H9 (cell line): ENCODE data around the gene KRT15. TPM values are rescaled to one million over a fixed set of nuclear protein-coding genes. Genes with fewer than 3 reads are reported as not detected.

Experiments
- DNase-seq: peaks from one replicate; pipeline ENCODE4 v3.0.0-alpha.2; 2017
- H2AFZ ChIP-seq: one replicate; pipeline ENCODE4 v1.6.1; 2013; ENCODE audit warnings: mild to moderate bottlenecking, low read length, control low read depth, moderate library complexity
- H2AK5ac ChIP-seq: 2 replicates; pipeline ENCODE4 v1.6.1; 2013; ENCODE audit warnings: low read length, control low read depth, mixed read lengths; ENCODE audit not compliant: insufficient read length
- H2BK120ac ChIP-seq: one replicate; pipeline ENCODE4 v1.6.1; 2013; ENCODE audit warnings: low read depth, mild to moderate bottlenecking, low read length, control low read depth, inconsistent platforms; ENCODE audit not compliant: poor library complexity, severe bottlenecking
- H2BK12ac ChIP-seq: 2 replicates; pipeline ENCODE4 v1.6.1; 2013; ENCODE audit warnings: low read length, control low read depth, mixed read lengths, low read depth; ENCODE audit not compliant: insufficient read length
- H2BK15ac ChIP-seq: 2 replicates; pipeline ENCODE4 v1.6.1; 2013; ENCODE audit warnings: low read depth, low read length, control low read depth
- H2BK20ac ChIP-seq: one replicate; pipeline ENCODE4 v1.6.1; 2013; ENCODE audit warnings: low read depth, mild to moderate bottlenecking, low read length, control low read depth, inconsistent platforms; ENCODE audit not compliant: poor library complexity, severe bottlenecking
- H2BK5ac ChIP-seq: 2 replicates; pipeline ENCODE4 v1.6.1; 2013; ENCODE audit warnings: low read length, control low read depth, mixed read lengths; ENCODE audit not compliant: insufficient read length
- H3K14ac ChIP-seq: 2 replicates; pipeline ENCODE4 v1.6.1; 2013; ENCODE audit warnings: low read length, control low read depth; ENCODE audit not compliant: insufficient read depth
- H3K18ac ChIP-seq: 2 replicates; pipeline ENCODE4 v1.6.1; 2013; ENCODE audit warnings: low read depth, mild to moderate bottlenecking, mixed read lengths, low read length, control low read depth; ENCODE audit not compliant: insufficient read length
- H3K23ac ChIP-seq: 2 replicates; pipeline ENCODE4 v1.6.1; 2013; ENCODE audit warnings: low read length, control low read depth, mixed read lengths, low read depth; ENCODE audit not compliant: insufficient read length
- H3K23me2 ChIP-seq: 2 replicates; pipeline ENCODE4 v1.6.1; 2013; ENCODE audit warnings: low read depth, mild to moderate bottlenecking, mixed read lengths, low read length, control low read depth; ENCODE audit not compliant: insufficient read length, poor library complexity, severe bottlenecking
- H3K27ac ChIP-seq: 2 replicates; pipeline ENCODE4 v1.5.1; 2013; ENCODE audit warnings: low read length, control low read depth, mixed read lengths, low read depth; ENCODE audit not compliant: insufficient read length
- H3K27me3 ChIP-seq: 2 replicates; pipeline ENCODE4 v1.6.1; 2013; ENCODE audit warnings: low read length, control low read depth, inconsistent platforms; ENCODE audit not compliant: insufficient read depth
- H3K4ac ChIP-seq: 2 replicates; pipeline ENCODE4 v1.6.1; 2013; ENCODE audit warnings: low read depth, mild to moderate bottlenecking, control low read depth, inconsistent platforms, low read length, moderate library complexity
- H3K4me1 ChIP-seq: 2 replicates; pipeline ENCODE4 v1.6.1; 2013; ENCODE audit warnings: low read length, control low read depth, inconsistent platforms; ENCODE audit not compliant: insufficient read depth
- H3K4me2 ChIP-seq: 2 replicates; pipeline ENCODE4 v1.6.1; 2013; ENCODE audit warnings: low read length, control low read depth, mixed read lengths; ENCODE audit not compliant: insufficient read length, insufficient read depth
- H3K56ac ChIP-seq: 2 replicates; pipeline ENCODE4 v1.6.1; 2013; ENCODE audit warnings: low read depth, mild to moderate bottlenecking, mixed read lengths, low read length, control low read depth; ENCODE audit not compliant: insufficient read length
- H3K79me1 ChIP-seq: 2 replicates; pipeline ENCODE4 v1.6.1; 2013; ENCODE audit warnings: low read depth, mild to moderate bottlenecking, moderate library complexity, low read length, control low read depth, inconsistent platforms; ENCODE audit not compliant: insufficient read depth, poor library complexity, severe bottlenecking
- H3K79me2 ChIP-seq: 2 replicates; pipeline ENCODE4 v1.6.1; 2013; ENCODE audit warnings: low read length, control low read depth, inconsistent platforms; ENCODE audit not compliant: insufficient read depth
- H3K9ac ChIP-seq: 2 replicates; pipeline ENCODE4 v1.6.1; 2013; ENCODE audit warnings: low read length, control low read depth, mixed read lengths; ENCODE audit not compliant: insufficient read length; ENCODE audit errors: extremely low read depth
- H3K9me3 ChIP-seq: one replicate; pipeline ENCODE4 v1.6.1; 2013; ENCODE audit warnings: low read depth, low read length, inconsistent platforms; ENCODE audit not compliant: control insufficient read depth
- H3T11ph ChIP-seq: one replicate; pipeline ENCODE4 v1.6.1; 2013; ENCODE audit warnings: mild to moderate bottlenecking, low read length, control low read depth, inconsistent platforms
- H4K20me1 ChIP-seq: one replicate; pipeline ENCODE4 v1.6.1; 2013; ENCODE audit not compliant: control insufficient read depth, insufficient read length, insufficient read depth
- H4K5ac ChIP-seq: 2 replicates; pipeline ENCODE4 v1.6.1; 2013; ENCODE audit warnings: low read depth, mild to moderate bottlenecking, mixed read lengths, low read length, control low read depth; ENCODE audit not compliant: insufficient read length
- H4K8ac ChIP-seq: replicated peaks from 2 replicates; pipeline ENCODE4 v1.6.1; 2013; ENCODE audit warnings: low read length, control low read depth, mixed read lengths, low read depth; ENCODE audit not compliant: insufficient read length
- H4K91ac ChIP-seq: 2 replicates; pipeline ENCODE4 v1.6.1; 2013; ENCODE audit warnings: low read depth, mild to moderate bottlenecking, moderate library complexity, mixed read lengths, low read length, control low read depth; ENCODE audit not compliant: insufficient read length
- H3K27ac Mint-ChIP-seq, 3 experiments: 2 replicates in 2 of 3; 3 replicates in 1 of 3; pipeline ENCODE4 v1.8.0; 2020 to 2021; ENCODE audit warnings: mixed read lengths in 3 of 3, mild to moderate bottlenecking in 1 of 3, moderate library complexity in 1 of 3
- H3K27me3 Mint-ChIP-seq: 2 replicates; pipeline ENCODE4 v1.8.0; 2021; ENCODE audit warnings: low read depth, mild to moderate bottlenecking, moderate library complexity, mixed read lengths
- H3K36me3 Mint-ChIP-seq, 3 experiments: 2 replicates in 2 of 3; 3 replicates in 1 of 3; pipeline ENCODE4 v1.8.0; 2020 to 2021; ENCODE audit warnings: low read depth in 3 of 3, mixed read lengths in 3 of 3; ENCODE audit not compliant: insufficient read depth in 1 of 3
- H3K4me1 Mint-ChIP-seq, 2 experiments: 2 replicates each; pipeline ENCODE4 v1.8.0; 2020; ENCODE audit warnings: mixed read lengths in 2 of 2
- H3K4me3 Mint-ChIP-seq, 2 experiments: 2 replicates in 1 of 2; 3 replicates in 1 of 2; pipeline ENCODE4 v1.8.0; 2020 to 2021; ENCODE audit warnings: mild to moderate bottlenecking in 2 of 2, mixed read lengths in 2 of 2, moderate library complexity in 1 of 2
- H3K9me3 Mint-ChIP-seq, 2 experiments: 2 replicates in 1 of 2; 3 replicates in 1 of 2; pipeline ENCODE4 v1.8.0; 2020; ENCODE audit warnings: mild to moderate bottlenecking in 2 of 2, mixed read lengths in 2 of 2, moderate library complexity in 1 of 2
- WGBS: extraction: QIAGEN DNeasy Blood & Tissue Kit; methylation state at CpG from one replicate; pipeline ENCODE4 v1.1.7; 2013; ENCODE audit warnings: missing lambda C conversion rate, low lambda C conversion rate, mixed read lengths; ENCODE audit not compliant: insufficient read length; ENCODE audit errors: extremely low coverage; 5-methylcytosine and 5-hydroxymethylcytosine counted together
- total RNA-seq: library from RNA; stranded (reverse); gene quantifications from 2 replicates; pipeline ENCODE4 v1.2.1, GENCODE V29; 2021
- TF ChIP-seq, protein P1 (sequence below): fragments of 200-600 bp; sonication (generic); conservative IDR thresholded peaks from 3 replicates; pipeline ENCODE4 v1.8.0; 2021; ENCODE audit warnings: antibody characterized with exemption, mild to moderate bottlenecking

The KRT15 gene
- total RNA-seq, 1 experiment from 2014 or later, result 0.87 TPM

DNA sequence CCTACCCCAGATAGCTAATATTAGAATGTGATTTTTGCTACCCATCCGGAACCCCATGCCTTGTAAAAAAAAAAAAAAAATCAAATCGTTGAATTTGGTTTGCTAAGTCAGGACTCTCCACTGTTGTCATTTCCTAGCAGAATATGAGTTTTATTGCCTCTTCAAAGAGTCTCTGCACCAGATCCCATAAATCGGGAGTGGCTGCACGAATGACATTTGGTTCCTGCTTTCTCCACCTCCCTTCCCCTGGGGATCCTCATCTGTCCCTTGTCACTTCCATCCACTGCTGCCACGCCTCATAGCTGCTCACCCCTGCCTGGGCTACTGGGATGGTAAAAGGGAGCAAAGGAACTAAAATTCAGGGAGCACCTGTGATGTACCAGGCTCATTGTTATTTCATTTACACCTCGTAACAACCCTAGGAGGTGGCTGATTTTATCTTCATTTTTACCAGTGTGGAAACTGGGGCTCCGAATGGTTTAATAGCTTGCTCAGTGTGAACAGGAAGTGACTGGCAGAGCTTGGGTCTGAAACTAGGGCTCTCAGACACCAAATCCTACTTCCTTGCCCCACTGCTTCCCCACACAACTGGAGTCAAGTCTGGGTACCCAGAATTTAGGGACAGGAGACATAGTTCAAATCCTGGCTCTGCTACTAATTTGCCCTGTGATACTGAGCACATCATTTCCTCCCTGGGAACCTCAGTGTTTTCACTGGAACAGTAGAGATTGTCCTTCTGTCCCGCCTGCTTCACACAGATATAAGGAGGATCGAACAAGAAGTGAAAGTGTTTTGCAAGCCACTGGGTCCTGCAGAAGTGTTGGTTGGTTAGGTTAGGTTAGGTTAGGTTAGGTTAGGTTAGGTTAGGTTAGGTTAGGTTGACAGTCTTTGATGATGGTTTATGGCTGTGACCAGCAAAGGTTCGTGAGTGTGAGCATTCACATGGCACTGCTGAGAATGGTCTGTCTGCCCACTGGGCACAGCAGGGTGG lies 28.4 kb downstream of the KRT15 start:
- H3K27ac Mint-ChIP-seq, result no peak overlapping the region

More for the DNA sequence above, 28.4 kb downstream of the KRT15 start:
- Histone ChIP-seq H3K9ac (no peak overlapping the region), H4K5ac (no peak overlapping the region), H2AFZ (no peak overlapping the region), H2BK5ac (no peak overlapping the region), H4K8ac (no peak overlapping the region), H2BK15ac (no peak overlapping the region), H3T11ph (no peak overlapping the region), H3K79me1 (no peaks in the 10 kb centered on the region), H3K4me1 (no peaks in the 10 kb centered on the region), H3K27me3 (no peaks in the 10 kb centered on the region), H2BK20ac (no peak overlapping the region), H3K27ac (no peak overlapping the region), H3K23me2 (peaks cover 3% of the 10 kb centered on the region), H3K18ac (no peak overlapping the region), H3K14ac (no peak overlapping the region), H2BK12ac (no peak overlapping the region), H4K91ac (no peak overlapping the region), H3K4ac (no peak overlapping the region), H3K23ac (no peak overlapping the region), H2AK5ac (no peak overlapping the region), H3K56ac (no peak overlapping the region), H3K79me2 (no peaks in the 10 kb centered on the region), H3K9me3 (no peaks in the 10 kb centered on the region), H4K20me1 (no peaks in the 10 kb centered on the region), H3K4me2 (no peak overlapping the region), H2BK120ac (no peak overlapping the region)
- TF ChIP-seq, protein P1, sequence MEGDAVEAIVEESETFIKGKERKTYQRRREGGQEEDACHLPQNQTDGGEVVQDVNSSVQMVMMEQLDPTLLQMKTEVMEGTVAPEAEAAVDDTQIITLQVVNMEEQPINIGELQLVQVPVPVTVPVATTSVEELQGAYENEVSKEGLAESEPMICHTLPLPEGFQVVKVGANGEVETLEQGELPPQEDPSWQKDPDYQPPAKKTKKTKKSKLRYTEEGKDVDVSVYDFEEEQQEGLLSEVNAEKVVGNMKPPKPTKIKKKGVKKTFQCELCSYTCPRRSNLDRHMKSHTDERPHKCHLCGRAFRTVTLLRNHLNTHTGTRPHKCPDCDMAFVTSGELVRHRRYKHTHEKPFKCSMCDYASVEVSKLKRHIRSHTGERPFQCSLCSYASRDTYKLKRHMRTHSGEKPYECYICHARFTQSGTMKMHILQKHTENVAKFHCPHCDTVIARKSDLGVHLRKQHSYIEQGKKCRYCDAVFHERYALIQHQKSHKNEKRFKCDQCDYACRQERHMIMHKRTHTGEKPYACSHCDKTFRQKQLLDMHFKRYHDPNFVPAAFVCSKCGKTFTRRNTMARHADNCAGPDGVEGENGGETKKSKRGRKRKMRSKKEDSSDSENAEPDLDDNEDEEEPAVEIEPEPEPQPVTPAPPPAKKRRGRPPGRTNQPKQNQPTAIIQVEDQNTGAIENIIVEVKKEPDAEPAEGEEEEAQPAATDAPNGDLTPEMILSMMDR, result no peak
- DNase-seq, result no peak
- no CpG with 5 or more reads among the region's 10 CpGs for WGBS
- Mint-ChIP-seq H3K4me3 (no peak overlapping the region), H3K4me1 (peaks cover 1 to 2% of the 10 kb centered on the region in 2 experiments; a peak in 2 of 4 replicates), H3K27me3 (peaks cover 32% of the 10 kb centered on the region), H3K36me3 (no peaks in the 10 kb centered on the region), H3K9me3 (no peaks in the 10 kb centered on the region)
